ENCODE results near the gene BANP.
"Not testable (repeated sequence)": the region's sequence is repeated elsewhere in the genome, so short reads cannot be mapped to it uniquely, and the experiment has no call there.

The BANP gene, protein sequence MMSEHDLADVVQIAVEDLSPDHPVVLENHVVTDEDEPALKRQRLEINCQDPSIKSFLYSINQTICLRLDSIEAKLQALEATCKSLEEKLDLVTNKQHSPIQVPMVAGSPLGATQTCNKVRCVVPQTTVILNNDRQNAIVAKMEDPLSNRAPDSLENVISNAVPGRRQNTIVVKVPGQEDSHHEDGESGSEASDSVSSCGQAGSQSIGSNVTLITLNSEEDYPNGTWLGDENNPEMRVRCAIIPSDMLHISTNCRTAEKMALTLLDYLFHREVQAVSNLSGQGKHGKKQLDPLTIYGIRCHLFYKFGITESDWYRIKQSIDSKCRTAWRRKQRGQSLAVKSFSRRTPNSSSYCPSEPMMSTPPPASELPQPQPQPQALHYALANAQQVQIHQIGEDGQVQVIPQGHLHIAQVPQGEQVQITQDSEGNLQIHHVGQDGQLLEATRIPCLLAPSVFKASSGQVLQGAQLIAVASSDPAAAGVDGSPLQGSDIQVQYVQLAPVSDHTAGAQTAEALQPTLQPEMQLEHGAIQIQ

DNA sequence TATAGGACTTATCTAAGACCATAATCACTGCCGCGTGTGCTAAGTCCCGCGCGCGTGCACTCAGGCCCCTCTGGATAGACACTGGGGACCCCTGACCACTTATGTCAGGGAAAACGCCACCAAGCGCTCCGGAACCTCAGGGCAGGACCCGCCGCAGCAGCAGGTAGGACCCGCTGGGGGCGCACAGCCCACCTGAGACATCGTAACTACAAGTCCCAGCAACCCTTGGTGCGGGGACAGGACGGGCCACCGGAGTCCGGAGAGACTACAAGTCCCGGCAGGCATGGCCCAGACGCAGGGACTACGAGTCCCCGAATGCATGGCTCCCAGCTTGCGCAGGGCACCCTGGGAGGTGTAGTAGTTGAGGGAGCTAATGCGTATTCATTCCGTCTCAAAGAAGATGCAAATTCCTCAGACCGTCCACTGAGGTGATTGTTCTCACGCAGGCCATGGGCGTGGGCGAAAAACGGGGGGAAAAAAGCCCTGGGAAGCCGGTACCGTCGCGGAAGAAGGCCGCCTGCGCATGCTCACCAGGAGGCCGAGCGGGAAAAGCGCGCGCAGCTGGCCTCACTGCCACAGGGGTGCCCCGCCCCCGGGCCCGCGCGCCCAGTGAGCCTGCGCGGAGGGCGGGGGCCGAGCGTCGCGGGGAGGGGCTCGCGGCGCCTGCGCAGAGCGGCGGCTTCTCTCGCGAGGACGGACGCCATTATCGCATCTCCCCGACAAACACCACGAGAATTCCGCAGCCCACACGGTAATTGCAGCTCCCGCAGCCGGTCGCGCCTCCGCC is at the start of gene BANP:
BANP (plus strand) TSS at position 670 of the 787 bp plus-strand sequence. CDS start 23,682 bp downstream, outside the sequence.
- FAIRE-seq = peak; percentile 82

DNA sequence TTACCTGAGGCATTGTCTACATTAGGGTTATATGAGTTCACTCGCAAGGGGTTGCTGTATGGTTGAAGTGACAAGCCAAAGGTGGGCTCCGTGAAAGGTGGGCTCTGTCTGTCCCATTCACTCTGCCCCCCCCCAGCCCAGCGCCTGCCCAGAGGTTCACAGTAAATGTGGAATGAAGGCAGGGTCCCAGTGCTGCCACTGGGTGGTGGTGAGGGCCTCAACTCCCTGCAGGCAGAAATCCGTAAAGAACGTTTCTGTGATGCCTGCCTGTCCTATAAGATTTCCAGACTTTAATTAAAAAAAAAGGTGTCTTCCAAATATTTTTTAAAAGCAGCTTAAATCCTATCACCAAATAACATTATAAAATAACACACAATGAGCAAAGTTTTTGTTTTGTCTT is 46.3 kb upstream of the BANP start:
- FAIRE-seq = not testable (repeated sequence)

DNA sequence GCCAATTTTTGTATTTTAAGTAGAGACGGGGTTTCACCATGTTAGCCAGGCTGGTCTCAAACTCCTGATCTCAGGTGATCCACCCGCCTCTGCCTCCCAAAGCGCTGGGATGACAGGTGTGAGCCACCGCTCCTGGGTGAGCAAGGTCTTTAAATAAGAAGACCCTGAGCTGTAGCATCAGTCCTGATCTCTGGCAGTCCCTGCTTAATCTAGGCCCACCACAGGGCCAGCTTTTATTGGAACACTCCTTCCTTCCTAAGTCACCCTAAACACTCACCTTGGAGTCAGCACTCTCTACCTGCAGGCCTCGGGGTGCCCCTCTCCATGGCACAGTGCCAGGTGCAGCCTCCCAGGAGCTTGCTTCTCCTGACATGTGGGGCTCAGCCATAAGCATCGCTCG is 45.7 kb upstream of the BANP start:
- not testable (repeated sequence) for FAIRE-seq

DNA sequence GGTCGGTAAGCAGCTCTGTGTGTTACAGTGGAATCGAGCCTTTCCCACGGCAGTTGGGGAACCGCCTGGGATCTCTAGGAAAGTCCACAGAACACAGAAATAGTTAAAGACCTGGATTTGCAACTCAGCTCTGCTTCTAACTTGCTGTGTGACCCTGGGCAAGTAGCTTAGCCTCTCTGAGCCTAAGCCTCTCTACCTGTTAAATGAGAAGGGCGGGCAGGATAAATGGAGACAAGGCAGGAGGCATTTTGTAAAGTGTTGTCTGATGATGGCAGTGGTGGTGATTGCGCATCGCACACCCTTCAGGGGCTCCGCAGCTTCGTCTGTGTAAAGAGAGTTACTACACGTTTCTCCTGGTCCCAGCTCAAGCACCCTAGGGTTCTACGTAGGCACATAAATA is 43.1 kb upstream of the BANP start:
- FAIRE-seq = not testable (repeated sequence)

DNA sequence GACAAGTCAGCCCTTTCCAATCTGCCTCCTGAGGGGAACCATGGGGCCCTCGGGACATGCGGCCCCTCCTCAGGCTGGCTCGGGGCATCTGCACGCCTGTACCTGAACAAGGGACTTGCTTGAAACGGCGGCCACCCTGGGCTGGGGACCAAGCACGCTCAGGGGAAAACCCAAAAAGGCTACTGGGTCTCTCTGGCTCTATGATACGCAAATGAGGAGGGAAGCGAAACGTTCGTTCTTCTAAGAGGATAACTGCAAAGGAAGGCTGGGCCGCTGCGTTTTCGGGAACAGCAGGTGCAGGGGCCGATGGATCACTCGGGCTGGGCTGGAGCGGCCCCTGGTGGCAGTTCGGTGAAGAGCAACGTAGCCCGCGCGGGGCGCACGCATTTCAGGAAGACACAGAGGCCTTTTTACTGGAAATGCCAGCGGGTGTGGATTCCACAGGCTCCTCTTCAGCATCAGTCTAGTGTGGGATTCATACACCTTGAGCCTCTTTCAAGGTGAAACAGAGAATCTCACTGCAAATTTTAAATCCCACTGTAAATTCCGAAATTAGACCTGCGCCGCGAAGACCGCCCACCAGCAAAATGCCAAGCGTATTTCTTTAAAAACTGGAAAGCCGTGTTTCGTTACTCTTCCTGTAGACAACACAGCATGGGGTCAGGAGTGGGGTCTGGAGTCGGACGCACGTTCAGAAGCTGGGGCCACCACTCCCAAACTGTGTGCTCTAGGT is 41.9 kb upstream of the BANP start:
- not testable (repeated sequence) for FAIRE-seq

DNA sequence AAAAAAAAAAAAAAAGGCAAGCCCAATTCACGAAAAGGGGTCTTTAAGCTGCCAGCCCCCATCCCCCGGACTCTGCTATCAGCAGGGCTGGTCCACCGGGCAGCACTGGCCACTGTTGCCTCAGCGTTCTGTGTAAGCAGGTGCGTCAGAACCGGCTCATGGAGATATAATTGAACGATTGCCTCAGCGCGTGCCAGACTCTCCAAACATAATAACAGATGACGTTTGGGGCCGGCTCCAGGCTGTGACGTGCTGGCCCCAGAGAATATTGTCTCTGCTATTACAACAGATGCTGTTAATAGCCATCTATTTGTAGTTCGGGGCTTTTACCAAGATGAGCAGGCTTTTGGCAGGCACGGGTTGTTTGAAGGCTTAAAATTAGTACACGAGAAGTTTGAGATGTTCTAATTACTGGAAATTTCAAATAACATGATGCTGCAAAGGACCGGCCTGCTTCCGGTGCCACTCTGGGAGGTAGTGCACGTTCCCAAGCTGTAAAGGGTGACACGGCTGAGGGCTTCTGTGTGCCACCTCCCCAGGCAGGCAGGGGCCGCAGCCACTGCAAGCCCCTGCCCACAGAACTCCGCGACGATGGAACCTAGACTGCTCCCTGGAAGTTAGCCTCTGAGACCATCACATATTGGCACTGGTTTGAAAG is 40.0 kb upstream of the BANP start:
- not testable (repeated sequence) for FAIRE-seq

DNA sequence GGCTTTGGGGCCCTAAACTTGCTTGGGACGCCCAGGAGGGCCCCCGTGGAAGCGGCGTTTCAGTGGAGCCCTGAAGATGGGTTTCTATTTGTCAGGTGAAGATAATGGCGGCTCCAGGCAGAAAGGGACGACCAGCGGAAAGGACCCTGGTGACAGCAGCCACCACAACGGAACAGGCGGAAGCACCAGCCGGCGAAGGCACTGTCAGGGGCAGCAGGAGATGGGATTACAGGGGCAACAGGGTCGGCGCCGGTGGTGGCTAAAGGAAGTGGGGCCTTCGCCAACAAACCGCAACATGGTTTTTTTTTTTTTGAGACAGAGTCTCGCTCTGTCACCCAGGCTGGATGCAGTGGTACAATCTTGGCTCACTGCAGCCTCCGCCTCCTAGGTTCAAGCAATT is 38.5 kb upstream of the BANP start:
- FAIRE-seq = not testable (repeated sequence)

DNA sequence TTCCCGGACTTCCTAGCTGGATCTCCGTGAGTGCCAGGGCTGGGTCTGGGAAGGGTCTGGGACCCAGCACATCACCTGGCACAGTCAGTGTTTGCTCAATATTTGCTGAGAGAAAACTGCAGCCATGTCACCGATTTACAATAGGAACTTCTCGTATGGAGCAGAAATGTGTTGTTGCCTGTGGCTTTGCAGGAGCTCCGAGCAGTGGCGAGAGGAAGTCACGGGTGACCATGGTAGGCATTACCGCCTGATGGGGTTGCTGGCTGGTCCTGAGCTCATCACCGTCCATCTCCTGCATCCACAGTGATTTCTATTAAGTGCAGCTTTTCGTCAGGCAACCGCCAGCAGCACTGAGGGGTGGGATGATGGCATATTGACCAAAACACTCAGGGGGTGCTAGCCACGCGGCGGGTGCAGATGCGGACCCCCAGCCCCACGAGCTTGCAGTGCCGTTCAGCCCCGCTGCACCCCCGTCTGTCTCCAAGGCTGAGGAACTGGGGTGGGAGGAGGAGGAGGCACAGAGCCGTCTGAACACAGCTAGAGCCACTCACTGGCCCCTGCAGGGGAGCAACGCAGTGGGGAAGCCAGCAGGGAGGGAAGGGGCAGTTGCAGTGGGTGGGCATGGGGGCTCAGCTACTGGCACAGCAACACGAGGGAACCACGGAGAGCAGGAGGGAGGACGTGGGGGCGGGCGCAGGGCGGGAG is 37.1 kb upstream of the BANP start:
- not testable (repeated sequence) for FAIRE-seq

DNA sequence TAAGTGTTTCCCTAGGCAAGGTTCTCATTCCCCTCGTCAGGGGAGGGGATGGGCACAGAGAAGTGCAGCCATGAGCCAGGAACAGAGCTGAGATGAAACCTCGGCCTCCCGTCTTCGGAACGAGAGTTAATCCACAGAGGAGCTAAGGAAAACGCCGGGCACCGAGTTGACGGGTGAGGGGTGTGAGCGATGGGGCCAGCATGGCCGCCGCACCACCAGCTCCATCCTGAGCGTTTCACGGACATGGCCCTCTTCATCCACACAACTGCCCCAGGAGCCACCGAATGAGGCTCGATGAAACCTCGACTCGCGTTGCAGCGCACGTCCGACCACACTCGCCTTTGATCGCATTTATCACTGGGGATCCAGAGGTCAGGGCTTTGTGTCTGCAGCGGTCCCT is 36.4 kb upstream of the BANP start:
- FAIRE-seq = no peak

DNA sequence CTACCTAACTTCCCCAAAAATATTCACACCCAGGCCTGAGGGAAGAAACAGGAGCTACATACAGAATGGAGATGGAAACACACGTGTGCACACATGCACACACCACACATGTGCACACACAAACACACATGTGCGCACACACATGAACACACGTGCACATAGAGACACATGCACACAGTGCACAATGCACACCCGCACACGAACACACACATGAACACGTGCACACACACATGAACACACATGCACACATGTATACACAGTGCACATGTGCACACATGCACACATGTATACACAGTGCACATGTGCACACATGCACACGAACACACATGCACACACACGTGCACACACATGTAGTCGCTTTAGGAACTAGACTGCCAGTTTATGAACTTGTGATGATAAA is 33.7 kb upstream of the BANP start:
- no peak for FAIRE-seq

DNA sequence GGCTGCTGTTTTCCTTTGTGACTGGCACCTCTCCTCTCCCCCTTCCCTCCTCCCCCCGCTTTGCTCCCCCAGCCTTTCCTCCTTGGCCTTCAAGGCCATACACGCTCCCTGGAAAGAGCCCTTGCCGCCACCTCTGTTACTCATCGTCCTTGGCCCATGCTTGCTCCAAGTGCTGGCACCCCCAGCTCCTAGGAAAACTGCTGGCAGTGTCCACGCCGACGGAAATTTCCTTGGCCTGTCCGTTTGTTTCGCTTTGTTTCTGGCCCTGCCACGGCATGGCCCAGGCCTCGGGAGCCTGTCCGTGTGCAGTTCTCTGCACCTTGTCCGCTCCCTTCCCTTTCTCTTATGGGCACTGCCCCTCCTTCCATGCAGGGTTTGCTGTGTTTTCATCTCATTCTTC is 32.9 kb upstream of the BANP start:
- FAIRE-seq = no peak

DNA sequence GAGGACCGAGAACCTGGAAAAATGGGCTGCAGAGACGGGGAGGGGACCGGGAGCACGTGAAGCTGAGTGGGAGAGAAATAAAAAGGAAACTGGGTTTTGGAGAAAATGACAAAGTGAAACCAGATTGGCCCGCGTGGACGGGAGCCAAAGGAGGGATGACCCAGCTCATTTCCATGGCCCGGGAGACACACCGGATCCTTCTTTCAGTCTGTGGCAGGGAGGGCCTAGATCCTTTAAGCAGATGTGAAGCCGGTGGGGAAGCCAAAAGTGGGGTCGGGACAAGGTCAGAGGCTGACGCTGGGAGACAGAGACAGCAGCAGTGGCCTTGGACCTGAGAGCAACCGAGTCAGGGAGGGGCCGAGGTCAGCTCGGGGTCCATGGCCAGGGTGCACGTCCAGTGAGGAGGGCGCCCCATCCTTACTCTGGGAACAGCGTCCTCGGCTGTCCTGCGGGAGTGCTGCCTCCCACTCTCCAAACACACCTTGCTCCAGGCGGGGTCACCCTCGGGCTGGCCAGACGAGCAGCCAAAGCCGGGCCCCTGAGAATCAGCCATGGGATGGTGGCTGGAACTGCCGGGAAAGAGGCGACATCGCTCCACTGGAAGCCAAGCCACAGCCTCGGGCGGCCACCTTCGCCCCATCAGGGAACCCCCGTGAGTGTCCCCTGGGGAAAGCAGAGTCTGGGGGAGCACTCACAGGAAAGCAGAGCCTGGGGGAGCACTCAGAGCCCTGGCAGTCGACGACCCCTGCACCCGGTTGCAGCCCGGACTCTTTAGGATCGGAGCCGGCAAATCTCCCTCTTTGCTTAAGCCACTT is 32.2 kb upstream of the BANP start:
- FAIRE-seq = no peak

DNA sequence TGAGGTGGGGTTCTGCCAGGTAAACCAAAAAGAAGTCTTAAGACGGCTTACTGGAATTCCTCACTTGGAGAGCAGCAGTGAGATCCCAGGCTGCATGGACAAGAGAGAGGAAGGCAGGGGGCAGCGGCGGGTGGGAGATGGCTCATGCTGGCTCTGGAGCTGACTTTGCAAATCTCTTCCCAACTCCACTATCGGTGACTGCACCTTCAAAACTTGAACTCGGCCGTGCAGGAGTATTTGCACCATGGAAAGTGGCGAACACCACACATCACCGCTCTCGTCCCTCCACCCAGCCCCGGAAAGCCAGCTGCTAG is 31.6 kb upstream of the BANP start:
- no peak for FAIRE-seq

DNA sequence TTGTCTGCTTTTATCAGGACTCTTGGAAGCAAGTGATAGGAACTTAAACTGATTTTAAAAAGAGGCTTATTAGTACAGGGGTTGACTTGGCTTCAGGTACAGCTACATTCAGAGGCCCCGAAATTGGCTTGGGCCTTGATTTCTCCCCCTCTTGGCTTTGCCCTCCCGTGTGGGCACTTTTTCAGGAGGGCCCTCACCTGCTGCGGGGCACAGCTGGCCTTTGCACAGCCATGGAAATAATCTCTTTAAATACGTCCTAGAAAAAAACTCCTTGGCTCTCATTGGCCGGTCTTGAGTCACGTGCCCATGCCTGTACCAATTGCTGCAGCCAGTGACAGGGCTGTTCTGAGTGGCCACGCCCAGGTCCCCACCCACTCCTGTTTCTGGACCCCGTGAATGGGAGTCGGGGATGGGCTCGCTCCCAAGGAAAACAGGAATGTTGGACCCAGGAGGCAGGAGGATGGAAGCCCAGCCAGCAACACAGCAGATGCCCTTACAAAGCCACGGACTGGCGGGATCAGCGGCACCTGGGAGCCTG is 29.9 kb upstream of the BANP start:
- no peak for FAIRE-seq

DNA sequence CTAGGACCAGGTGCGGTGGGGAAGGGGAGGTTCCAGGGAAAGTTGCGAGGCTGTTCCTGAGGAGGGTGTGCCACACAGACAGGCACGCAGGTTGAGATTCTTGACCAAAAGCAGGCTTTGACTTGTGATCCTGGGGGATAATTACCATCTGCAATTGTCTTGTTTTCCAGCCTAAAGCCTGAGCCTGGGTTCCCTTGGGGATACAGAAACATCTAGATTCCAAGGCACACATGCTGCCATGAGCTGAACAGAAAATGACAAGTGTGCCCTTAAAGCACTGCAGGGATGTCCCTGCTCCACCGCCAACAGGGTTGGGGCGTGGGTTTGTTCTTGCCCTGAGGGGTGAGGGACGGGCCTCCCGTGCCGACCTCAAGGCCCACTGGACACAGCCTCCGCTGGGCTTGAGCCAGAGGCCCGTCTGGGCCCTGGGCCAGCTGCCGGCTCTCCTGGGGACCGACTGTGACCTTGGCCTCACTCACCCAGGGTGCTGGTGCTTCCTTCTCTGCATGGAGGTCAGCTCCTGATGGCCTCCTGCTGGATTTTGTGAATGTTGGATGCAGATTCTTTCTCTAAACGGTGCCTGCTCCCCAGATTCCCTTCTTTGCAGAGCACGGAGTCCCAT is 28.9 kb upstream of the BANP start:
- FAIRE-seq = no peak

DNA sequence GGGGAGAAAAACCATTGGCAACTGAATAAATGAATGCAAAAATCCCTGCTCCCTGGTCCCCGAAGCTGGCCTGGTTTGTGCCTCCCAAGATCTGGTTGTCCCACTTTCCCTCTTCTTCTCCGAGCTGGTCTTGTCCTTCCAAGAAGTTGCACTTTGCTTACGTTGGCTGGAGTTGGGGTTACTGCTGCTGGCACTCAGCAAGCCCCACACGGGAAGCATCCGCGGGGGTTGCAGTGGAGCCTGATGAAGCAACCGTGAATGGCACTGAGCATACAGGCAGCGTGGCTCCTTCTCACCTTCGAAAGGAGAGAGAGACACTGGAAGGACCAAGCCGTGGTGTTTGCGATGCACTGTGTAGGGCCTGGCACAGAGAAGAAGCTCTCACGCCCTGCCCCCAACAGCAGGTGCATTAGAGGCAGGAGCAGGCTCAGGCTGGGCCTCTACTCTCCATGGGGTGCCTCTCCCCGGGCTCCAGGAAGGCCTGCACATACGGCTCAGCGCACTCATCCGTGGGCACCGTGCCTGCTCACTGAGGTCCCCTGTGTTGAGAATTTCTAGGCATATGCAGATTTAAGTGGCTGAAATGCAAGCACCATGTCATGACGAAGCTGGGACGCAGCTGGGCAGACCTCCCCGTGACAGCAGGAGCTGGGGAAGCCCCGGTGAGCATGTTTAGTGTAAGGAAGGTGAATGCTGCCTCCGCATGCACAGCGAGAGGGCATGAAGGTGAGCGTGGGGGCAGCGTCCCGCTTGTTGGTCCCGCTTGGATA is 27.0 kb upstream of the BANP start:
- FAIRE-seq = no peak

DNA sequence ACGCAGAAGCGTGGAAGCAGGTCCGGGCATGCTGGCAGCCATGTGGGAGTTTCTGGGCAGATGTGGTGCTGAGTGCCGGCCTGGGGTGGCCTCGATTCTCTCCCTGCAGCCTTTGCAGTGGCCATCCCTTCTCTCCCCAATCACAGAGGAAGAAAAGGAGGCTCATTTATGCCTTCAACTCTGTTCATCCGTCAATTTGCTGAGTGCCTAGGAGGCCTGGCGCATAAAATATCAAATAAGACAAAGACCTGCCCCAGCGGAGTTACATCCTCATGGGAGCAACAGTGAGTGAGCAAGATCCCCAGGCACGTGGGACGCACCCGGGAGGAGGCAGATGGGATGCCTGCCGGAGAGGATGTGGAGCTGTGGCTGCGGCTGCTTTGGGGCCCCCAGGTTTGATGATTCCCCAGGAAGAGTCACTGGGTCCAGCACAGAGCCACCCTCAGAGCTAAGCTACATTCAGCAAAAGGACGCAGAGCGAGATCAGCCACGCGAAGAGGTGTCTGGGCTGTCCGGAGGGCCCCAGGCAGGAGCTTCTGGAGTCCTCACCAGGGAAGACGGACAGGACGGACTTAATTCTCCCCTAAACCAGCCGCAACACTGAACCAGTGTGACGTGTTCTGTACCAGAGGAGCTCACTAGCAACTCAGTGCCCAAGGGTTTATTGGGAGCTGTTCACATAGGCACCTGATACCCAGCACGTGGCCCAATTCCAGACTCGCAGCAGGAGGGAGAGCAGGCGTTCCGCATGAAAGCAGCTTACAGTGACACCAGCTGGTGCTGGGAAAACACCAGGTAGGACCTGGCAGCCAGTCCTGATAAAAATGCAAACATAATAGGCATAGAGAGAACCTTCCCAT is 26.2 kb upstream of the BANP start:
- no peak for FAIRE-seq

Measured in G401.6 (cell line).